ENCODE data around the gene NEUROG3.
"Not testable (repeated sequence)": the region's sequence is repeated elsewhere in the genome, so short reads cannot be mapped to it uniquely, and the experiment has no call there.

NEUROG3 gene

DNA sequence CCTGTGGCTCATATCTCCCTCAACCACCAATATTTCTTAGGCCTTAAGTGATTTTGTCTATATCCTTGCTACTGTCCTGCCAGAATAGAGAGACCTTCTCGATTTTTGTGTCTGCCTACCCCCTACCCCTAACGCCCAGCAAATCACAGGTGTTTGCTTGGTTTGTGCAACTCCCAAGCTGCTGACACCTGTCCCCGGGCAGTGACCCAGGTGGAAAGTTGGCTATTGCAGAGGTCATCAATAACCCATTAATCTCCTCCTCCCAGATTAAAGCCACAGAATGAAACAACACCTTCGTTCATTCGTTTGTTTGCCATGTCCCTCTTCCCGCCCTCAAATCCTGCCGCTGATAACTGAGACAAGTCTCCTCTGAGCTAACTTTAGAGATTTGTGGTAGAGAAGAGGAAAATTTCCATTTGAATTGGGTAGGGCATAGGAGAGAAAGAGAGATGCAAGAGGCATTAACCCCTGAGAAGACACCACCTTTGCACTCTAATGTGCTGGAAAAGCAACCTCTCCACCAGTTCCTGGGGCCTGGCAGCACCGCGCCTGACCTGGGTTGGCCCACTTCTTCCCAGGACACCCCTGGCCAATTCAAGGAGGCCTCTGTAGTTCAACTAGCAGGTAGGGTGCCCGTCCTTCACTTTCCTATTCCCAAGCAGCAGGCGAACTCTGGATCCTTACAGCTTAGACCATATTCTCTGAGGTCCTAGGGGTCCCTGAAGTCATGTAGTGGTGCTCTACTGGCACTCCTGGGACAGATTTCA lies 3.0 kb downstream of the NEUROG3 start:
- DNase-seq: no peak

GRCh38 chr10:69569396-69569934 lies 3.8 kb downstream of the NEUROG3 start:
- DNase-seq: no peak

DNA sequence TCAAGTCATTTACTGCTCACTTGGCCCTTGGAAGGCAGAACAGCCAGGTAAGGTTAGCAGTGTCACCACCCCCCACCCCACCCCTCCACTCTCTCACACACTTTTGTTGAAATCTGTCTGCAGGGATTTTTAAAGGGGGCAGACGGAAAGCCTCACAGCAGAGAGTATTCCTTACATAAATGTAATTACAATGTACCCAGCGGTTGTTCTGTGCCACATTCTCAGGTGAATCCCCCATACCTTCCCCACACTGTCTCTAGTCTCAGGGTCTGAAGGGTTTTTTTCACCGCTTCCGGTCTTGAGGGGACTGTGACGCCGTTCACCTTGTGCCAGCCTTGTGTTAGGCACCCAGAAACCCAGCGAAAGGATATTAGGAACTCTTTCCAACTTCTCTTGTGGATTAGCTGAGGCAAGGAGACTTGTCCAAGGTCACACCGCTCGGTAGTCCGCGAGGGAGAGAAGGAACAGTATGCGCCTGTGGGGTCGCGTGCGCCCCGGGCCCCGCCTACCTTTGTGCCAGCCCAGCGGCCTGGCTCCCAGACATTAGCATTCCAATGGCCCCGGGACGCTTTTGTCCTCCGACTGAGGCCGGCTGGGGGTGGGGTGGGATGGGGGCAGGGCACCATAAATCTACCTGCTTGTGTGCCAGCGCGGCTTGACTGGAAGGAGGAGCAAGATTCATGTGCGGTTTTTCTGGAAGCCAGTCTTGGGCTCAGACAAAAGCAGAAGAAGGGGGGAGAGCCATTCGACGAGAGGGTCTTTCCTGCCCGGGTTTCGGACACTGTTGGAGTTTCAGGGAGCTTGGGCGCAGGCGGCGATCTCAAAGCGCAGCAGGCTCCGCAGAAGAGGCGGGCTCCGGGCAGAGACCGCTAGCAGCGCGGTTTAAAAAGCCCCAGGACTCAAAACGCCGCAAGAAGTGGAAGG lies 4.5 kb downstream of the NEUROG3 start:
- no peak for DNase-seq

DNA sequence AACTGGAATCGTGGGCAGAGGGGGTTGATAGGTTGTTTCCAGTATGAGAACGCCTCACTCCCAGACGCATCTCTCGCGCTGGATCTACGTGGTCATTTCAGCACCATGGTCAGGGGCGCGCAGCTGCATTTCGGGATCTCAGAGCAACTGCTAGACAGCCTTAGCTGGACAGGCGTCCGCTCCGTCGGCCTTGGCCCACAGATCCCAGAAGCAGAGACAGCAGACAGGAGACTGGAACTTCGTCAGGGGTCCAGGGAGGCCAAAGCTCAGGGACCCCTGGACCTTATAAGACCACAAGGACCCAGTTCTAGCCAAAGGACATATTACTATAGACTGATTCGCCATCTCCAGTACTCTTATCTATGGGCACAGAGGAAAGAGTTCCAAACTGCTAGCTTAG lies 5.3 kb downstream of the NEUROG3 start:
- DNase-seq: peak; percentile 69

DNA sequence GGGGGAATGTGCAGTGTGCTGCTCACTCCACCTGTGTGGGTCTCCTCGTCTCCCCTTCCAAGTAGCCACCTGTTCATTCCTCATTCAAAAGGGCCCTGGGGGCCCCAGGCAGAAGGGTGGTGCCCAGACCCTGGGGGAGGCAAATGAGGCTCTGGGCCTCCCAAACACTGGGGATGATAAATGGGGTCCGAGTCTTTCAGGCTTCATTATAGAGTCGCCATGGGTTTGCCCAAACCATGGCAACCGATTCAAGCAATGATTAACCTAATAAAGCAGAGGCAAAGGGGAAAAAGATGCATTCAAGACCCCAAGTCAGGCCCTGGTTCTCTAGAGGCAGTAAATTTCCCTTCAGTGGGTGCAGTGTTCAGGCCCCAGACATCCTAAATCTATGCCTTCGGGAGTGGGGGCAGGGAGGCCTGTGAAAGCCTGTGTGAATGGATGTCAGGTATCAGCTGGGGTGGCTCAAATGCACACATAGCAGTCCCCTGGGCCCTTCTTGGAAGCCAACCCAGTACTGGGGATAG lies 10.4 kb downstream of the NEUROG3 start:
- DNase-seq: no peak

GRCh38 chr10:69559525-69559924 lies 13.7 kb downstream of the NEUROG3 start:
- no peak for DNase-seq

DNA sequence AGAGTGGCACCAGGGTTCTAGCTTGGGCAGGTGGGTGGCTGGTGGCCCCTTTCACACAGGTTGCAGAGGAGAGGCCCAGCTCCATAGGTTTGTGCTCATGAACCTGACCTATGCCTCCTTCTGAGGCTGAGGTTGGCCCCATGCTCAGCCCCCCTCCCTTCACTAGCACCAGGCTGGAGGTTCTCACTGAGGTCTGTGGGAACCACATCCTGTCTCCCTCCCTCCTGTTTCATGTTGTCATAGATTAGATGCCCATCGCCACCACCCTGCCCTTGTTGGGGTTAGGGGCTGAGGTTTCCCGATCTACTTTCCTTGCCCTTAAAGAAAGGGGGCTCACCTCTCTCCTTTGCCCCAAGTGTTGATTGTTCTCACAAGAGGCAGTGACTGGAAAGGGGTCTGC lies 14.7 kb downstream of the NEUROG3 start:
- no peak for DNase-seq

GRCh38 chr10:69554611-69555010 lies 18.6 kb downstream of the NEUROG3 start:
- no peak for DNase-seq

DNA sequence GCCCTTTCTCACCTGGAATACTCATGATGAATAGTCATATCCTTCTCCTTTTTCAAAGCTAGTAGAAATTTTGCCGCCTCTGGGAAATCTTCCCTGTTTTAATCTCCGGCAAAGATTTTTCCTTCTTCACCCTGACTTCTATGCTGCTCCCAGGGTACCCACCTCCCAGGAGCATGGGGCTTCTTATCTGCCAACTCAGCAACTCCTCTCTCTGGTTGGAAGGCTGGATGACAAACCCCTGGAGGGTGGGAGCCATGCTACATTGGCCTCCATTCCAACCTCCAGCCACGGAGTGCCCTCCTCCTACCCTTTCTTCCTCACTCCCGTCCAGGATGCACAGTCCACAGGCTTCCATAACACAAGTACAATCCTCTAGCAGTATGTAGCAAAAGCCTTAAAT lies 19.9 kb downstream of the NEUROG3 start:
- no peak for DNase-seq

- DNase-seq: no peak
Measured at GRCh38 chr10:69552268-69552667, 21.0 kb downstream of the NEUROG3 start.

GRCh38 chr10:69549959-69550358 lies 23.3 kb downstream of the NEUROG3 start:
- no peak for DNase-seq

DNA sequence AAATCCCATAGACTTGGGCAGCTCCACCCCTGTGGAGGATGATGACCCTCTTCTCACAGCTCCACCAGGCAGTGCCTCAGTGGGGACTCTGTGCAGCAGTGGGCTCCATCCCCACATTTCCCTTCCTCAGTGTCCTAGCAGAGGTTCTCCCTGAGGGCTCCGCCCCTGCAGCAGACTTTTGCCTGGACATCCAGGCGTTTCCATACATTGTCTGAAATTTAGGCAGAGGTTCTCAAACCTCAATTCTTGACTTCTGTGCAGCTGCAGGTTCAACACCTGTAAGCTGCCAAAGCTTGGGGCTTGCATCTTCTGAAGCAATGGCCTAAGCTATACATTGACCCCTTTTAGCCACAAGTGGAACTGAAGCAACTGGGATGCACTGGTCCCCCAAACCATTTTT lies 31.8 kb downstream of the NEUROG3 start:
- DNase-seq: no peak

DNA sequence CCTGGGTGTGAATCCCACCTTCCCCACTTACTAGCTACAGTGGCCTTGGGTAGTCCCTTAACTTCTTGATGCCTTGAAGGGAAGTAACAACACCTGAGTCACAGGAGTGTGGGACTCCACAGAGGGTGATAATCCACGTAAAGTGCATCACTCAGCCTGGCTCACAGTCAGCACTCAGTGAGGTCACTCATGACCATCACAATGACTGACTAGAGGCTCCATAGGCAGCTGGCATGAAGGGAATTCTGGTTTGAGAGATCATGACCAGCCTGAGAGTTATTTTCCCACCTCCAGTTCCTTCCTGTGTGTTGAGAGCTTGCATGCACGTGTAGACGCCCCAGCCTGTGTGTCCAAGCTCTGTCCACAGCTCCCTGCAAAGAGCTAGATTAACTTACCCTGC lies 34.8 kb downstream of the NEUROG3 start:
- DNase-seq: no peak

- no peak for DNase-seq
Measured at GRCh38 chr10:69537449-69537848, 35.8 kb downstream of the NEUROG3 start.

DNA sequence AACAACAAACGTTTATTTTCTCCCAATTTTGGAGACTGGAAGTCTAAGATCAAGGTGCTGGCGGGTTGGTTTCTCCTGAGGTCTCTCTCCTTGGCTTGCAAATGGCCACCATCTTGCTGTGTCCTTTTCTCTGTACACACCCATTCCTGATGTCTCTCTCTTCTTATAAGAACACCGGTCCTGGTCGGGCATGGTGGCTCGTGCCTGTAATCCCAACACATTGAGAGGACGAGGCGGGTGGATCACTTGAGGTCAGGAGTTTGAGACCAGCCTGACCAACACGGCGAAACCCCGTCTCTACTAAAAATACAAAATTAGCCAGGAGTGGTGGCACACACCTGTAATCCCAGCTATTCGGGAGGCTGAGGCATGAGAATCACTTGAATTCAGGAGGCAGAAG lies 36.7 kb downstream of the NEUROG3 start:
- DNase-seq: not testable (repeated sequence)

DNA sequence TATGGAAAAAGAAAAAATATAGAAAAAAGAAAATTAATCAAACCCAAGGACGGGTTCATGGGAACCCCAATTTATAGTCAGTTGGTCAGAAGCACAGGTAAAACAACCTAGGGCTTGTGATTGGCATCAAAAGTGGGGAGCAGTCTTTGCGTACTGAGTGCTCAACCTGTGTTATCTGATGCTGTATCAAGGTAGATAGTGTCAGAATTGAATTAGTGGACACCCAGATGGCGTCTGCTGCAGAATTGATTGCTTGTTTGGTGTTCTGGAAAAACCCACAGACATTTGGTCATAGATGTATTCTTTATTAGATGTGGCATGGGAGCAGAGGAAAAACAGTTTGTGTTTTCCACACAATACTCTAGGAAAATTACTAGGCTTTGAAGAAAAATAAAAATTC lies 39.6 kb downstream of the NEUROG3 start:
- no peak for DNase-seq

DNA sequence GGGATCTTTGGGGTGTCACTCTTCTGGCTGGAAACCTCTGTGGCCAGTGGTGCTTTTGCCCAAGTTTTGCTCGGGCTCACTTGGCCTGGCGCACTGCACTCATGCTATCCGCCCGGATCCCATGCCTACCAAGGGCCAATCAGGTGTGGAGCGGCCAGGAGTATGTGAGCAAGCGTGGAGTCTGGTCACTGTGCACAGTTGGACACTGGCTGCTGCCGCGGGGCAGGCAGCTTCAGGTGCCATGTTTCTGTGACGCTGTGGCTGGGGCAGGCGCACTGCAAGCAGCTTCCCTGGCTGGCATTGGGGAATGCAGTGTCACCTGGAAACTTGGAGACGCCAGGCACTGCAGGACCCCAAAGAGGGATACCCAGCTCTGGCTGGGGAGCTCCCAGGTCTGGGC lies 45.3 kb downstream of the NEUROG3 start:
- no peak for DNase-seq

Measured in femur (tissue), 1 donor.